ENCODE results near the gene GPR137. TPM values are rescaled to one million over a fixed set of nuclear protein-coding genes. Genes with fewer than 3 reads are reported as not detected.

Gene GPR137
- total RNA-seq, 4 donors from 2014 or later: 14.9 to 46.9 (median 33.8) TPM

- 2% methylated on average over 9 to 12 of the region's 58 CpGs for WGBS, 2 donors
- intact Hi-C loops (cut with DNase I): no loop called here
Observed at GRCh38 chr11:64269540-64270220, 16.0 kb upstream of the GPR137 start.

DNA sequence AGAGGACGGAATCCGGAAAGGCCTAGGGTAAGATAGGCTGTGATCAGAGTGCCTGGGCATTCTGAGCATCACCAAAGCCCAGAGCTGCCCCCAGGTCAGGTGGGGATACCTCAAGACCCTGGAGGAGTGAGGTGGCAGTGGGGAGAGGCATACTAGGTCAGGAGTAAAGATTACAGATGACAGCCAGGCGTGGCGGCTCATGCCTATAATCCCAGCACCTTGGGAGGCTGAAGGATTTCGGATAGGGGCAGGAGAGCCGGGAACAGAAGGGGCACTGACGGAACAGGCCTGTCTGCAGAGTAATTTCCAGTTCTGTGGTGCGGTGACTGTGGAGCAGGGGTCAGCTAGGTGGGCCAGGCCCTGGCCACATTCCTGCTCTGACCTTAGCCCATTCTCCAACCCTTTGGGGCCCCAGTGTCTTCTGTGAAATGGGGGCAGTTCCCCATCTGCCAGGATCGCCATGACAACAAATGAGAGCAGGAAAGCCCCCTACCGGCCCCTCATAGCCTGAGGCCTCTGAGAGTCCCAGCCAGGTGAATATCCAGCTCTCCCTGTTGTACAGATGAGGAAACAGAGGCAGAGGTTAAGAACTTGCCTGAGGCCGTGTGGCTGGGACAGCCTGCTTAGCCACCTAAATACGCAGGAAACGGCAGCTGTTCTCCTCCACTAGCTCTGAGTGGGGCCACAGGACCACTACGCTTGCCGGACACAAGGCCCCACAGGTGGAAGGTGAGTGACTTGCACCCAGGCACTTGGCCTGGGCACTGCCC is 10.4 kb upstream of the GPR137 start:
- no peak for TF ChIP-seq CTCF (IDR thresholded peaks at IDR 0.05)
- no peak for TF ChIP-seq POLR2A (IDR thresholded peaks at IDR 0.05)
- no peak overlapping the region for H3K4me3 ChIP-seq (replicated peaks in 1 of 3)
- intact Hi-C loops (cut with DNase I): no loop called here
- no peaks in the 10 kb centered on the region for H3K27me3 ChIP-seq
- no peak overlapping the region for H3K27ac ChIP-seq
- DNase-seq: no peak
- peaks cover 6 to 7% of the 10 kb centered on the region in 2 donors for H3K4me1 ChIP-seq
- peaks cover 7 to 11% of the 10 kb centered on the region in 2 donors for H3K36me3 ChIP-seq
- no peaks in the 10 kb centered on the region for H3K9me3 ChIP-seq
- 89 to 94% methylated on average over 8 to 15 of the region's 15 CpGs for WGBS, 2 donors

More at GRCh38 chr11:64269540-64270220, 16.0 kb upstream of the GPR137 start:
- H3K4me3 ChIP-seq (replicated peaks in 1 of 3): peak overlapping the region; percentile 12 to 94 (median 80)
- H3K27ac ChIP-seq: peak overlapping the region; percentile 95 to 99 (median 96)
- TF ChIP-seq CTCF (IDR thresholded peaks at IDR 0.05) (peak in 3 of 6 experiments; percentile 14 to 31 (median 19)), POLR2A (IDR thresholded peaks at IDR 0.05) (no peak)
- peak; percentile 98 for DNase-seq
- no peaks in the 10 kb centered on the region for H3K9me3 ChIP-seq
- H3K4me1 ChIP-seq: peaks cover 26 to 32% of the 10 kb centered on the region in 2 donors
- no peaks in the 10 kb centered on the region for H3K27me3 ChIP-seq
- no peaks in the 10 kb centered on the region for H3K36me3 ChIP-seq

GRCh38 chr11:64275841-64276240 is 9.8 kb upstream of the GPR137 start:
- Histone ChIP-seq H3K27ac (no peak overlapping the region), H3K36me3 (peaks cover 7 to 11% of the 10 kb centered on the region in 2 donors), H3K4me1 (peaks cover 6 to 7% of the 10 kb centered on the region in 2 donors), H3K27me3 (no peaks in the 10 kb centered on the region), H3K9me3 (no peaks in the 10 kb centered on the region), H3K4me3 (replicated peaks in 1 of 3) (no peak overlapping the region)
- DNase-seq: no peak
- intact Hi-C loops (cut with DNase I): no loop called here
- TF ChIP-seq POLR2A (IDR thresholded peaks at IDR 0.05): no peak
- no peak for TF ChIP-seq CTCF (IDR thresholded peaks at IDR 0.05)
- 90 to 93% methylated on average over 2 of the region's 2 CpGs for WGBS, 2 donors

- intact Hi-C loops (cut with DNase I): no loop called here
- Histone ChIP-seq H3K27ac (no peak overlapping the region), H3K4me1 (peaks cover 2 to 3% of the 10 kb centered on the region in 2 donors), H3K9me3 (no peaks in the 10 kb centered on the region), H3K27me3 (no peaks in the 10 kb centered on the region), H3K36me3 (peaks cover 7 to 11% of the 10 kb centered on the region in 2 donors), H3K4me3 (replicated peaks in 1 of 3) (no peak overlapping the region)
- WGBS, 2 donors: 90 to 94% methylated on average over 14 of the region's 17 CpGs
- no peak for DNase-seq
- no peak for TF ChIP-seq CTCF (IDR thresholded peaks at IDR 0.05)
Observed at GRCh38 chr11:64276653-64277431, 8.8 kb upstream of the GPR137 start.

Measured in thyroid gland (tissue), 4 donors.